Hepatocyte (in vitro differentiated cells): ENCODE results near the gene UBE2O.

Experiments used
- CTCF ChIP-seq: fragments of 200-600 bp; sonication (generic); IDR thresholded peaks from 2 replicates; pipeline ENCODE4 v1.5.1; 2016; ENCODE audit warnings: antibody characterized with exemption, mild to moderate bottlenecking; ENCODE audit not compliant: poor library complexity
- EZH2 ChIP-seq: fragments of 200-600 bp; sonication (generic); IDR thresholded peaks from 2 replicates; pipeline ENCODE4 v1.6.1; 2016; ENCODE audit warnings: antibody characterized with exemption, mild to moderate bottlenecking, borderline replicate concordance
- EZH2phosphoT487 ChIP-seq: fragments of 200-600 bp; sonication (generic); IDR thresholded peaks from one replicate; pipeline ENCODE4 v1.6.1; 2018; ENCODE audit warnings: antibody characterized with exemption, mild to moderate bottlenecking, low read depth, moderate library complexity; ENCODE audit not compliant: unreplicated experiment, severe bottlenecking

- no peak for TF ChIP-seq CTCF
- TF ChIP-seq EZH2, result no peak
- TF ChIP-seq EZH2phosphoT487, result no peak
Observed at GRCh38 chr17:76382803-76383545, 70.0 kb downstream of the UBE2O start.
